H1 (cell line): Measurements from ENCODE around the gene SEC14L3. TPM values are rescaled to one million over a fixed set of nuclear protein-coding genes. Genes with fewer than 3 reads are reported as not detected.

ENCODE experiments used
- CTCF ChIA-PET: fragments of 300-600 bp; sonication (Branson Sonifier 250); formaldehyde crosslinking; loops from one replicate; lab custom pipeline; 2021; ENCODE audit not compliant: partially characterized antibody; lab: Charles Lee
- POLR2A ChIA-PET: fragments of 300-600 bp; sonication (Branson Sonifier 250); formaldehyde crosslinking; loops from one replicate; lab custom pipeline; 2021; ENCODE audit warnings: inconsistent platforms; ENCODE audit not compliant: partially characterized antibody; lab: Charles Lee
- DNase-seq, 2 experiments: peaks; one replicate each; pipeline versions ENCODE4 v3.0.0 to v3.0.0-alpha.2; 2010 to 2022; ENCODE audit warnings: low spot score in 2 of 2, low read depth in 1 of 2, mixed read lengths in 1 of 2
- FAIRE-seq: peaks from 2 replicates; lab custom pipeline; 2011; peaks lifted over from hg19 to GRCh38; lab: Jason Lieb, UNC
- H2AFZ ChIP-seq: 2 replicates; pipeline ENCODE4 v1.8.1; 2012; ENCODE audit warnings: low read length, inconsistent platforms
- H2AK5ac ChIP-seq: 2 replicates; pipeline ENCODE4 v1.6.1; 2013; ENCODE audit warnings: low read depth, low read length
- H2BK120ac ChIP-seq: replicated peaks from 2 replicates; pipeline ENCODE3; 2013; ENCODE audit warnings: low read depth, low read length, inconsistent platforms
- H2BK12ac ChIP-seq: 2 replicates; pipeline ENCODE4 v1.6.1; 2013; ENCODE audit warnings: low read depth, low read length
- H2BK15ac ChIP-seq: 2 replicates; pipeline ENCODE4 v1.6.1; 2013; ENCODE audit warnings: low read length
- H2BK20ac ChIP-seq: 2 replicates; pipeline ENCODE4 v1.6.1; 2013; ENCODE audit warnings: low read length
- H2BK5ac ChIP-seq: 2 replicates; pipeline ENCODE4 v1.6.1; 2013; ENCODE audit warnings: low read depth, low read length
- H3K14ac ChIP-seq: 2 replicates; pipeline ENCODE4 v1.6.1; 2013; ENCODE audit warnings: inconsistent platforms; ENCODE audit not compliant: insufficient read length
- H3K18ac ChIP-seq: 2 replicates; pipeline ENCODE4 v1.6.1; 2013; ENCODE audit warnings: low read length; ENCODE audit errors: extremely low read depth
- H3K23ac ChIP-seq: 2 replicates; pipeline ENCODE4 v1.6.1; 2013; ENCODE audit warnings: inconsistent platforms; ENCODE audit not compliant: insufficient read length
- H3K23me2 ChIP-seq: 2 replicates; pipeline ENCODE4 v1.6.1; 2013; ENCODE audit warnings: low read depth, low read length
- H3K27ac ChIP-seq: 2 replicates; pipeline ENCODE4 v1.6.1; 2011; ENCODE audit warnings: low read depth, low read length, inconsistent platforms
- H3K27me3 ChIP-seq, 4 experiments: replicated peaks in 1 of 4; 1 replicate in 1 of 4; 2 replicates in 3 of 4; pipeline versions ENCODE4 v1.6.1 to v1.8.1; 2011 to 2013; ENCODE audit warnings: low read length in 3 of 4, mild to moderate bottlenecking in 3 of 4, inconsistent platforms in 2 of 4, mixed read lengths in 2 of 4, moderate library complexity in 1 of 4; ENCODE audit not compliant: control insufficient read depth in 3 of 4, insufficient read depth in 3 of 4; ENCODE audit errors: extremely low read depth in 1 of 4
- H3K36me3 ChIP-seq, 4 experiments: 2 replicates each; pipeline versions ENCODE4 v1.6.1 to v1.8.1; 2011 to 2013; ENCODE audit warnings: mild to moderate bottlenecking in 4 of 4, low read length in 3 of 4, moderate library complexity in 2 of 4, control low read depth in 1 of 4, inconsistent platforms in 1 of 4; ENCODE audit not compliant: insufficient read depth in 4 of 4, control insufficient read depth in 2 of 4
- H3K4ac ChIP-seq: replicated peaks from 2 replicates; pipeline ENCODE3; 2013; ENCODE audit warnings: low read length, low read depth, mixed read lengths, inconsistent platforms; ENCODE audit not compliant: insufficient read length
- H3K4me1 ChIP-seq, 4 experiments: replicated peaks in 1 of 4; 1 replicate in 1 of 4; 2 replicates in 3 of 4; pipeline versions ENCODE4 v1.6.1 to v1.8.1; 2011 to 2013; ENCODE audit warnings: low read length in 3 of 4, inconsistent platforms in 2 of 4, mixed read lengths in 1 of 4; ENCODE audit not compliant: insufficient read depth in 4 of 4, control insufficient read depth in 3 of 4
- H3K4me2 ChIP-seq, 2 experiments: 2 replicates each; pipeline versions ENCODE4 v1.6.1 to v1.8.1; 2011 to 2013; ENCODE audit warnings: low read depth in 2 of 2, low read length in 2 of 2, control low read depth in 1 of 2, inconsistent platforms in 1 of 2, mild to moderate bottlenecking in 1 of 2; ENCODE audit not compliant: insufficient read depth in 1 of 2
- H3K4me3 ChIP-seq, 4 experiments: fragments of 200-600, 300-600 bp in 1 of 4; sonication (generic), shearing (Covaris generic), sonication (Bioruptor Twin) in 1 of 4; 2 replicates each; pipeline versions ENCODE4 v1.5.1 to v1.8.1; 2011 to 2016; ENCODE audit warnings: low read length in 4 of 4, low read depth in 3 of 4, control low read depth in 2 of 4, inconsistent platforms in 2 of 4, mild to moderate bottlenecking in 2 of 4, mixed read lengths in 1 of 4, moderate library complexity in 1 of 4; ENCODE audit not compliant: insufficient read depth in 2 of 4; ENCODE audit errors: extremely low read depth in 1 of 4
- H3K56ac ChIP-seq: replicated peaks from 2 replicates; pipeline ENCODE3; 2013; ENCODE audit warnings: low read depth, mild to moderate bottlenecking, mixed read lengths, low read length, inconsistent platforms; ENCODE audit not compliant: insufficient read length
- H3K79me1 ChIP-seq: 2 replicates; pipeline ENCODE4 v1.6.1; 2013; ENCODE audit warnings: low read depth, low read length, control low read depth
- H3K79me2 ChIP-seq, 2 experiments: 2 replicates each; pipeline versions ENCODE4 v1.6.1 to v1.8.1; 2012 to 2013; ENCODE audit warnings: low read length in 2 of 2, mild to moderate bottlenecking in 2 of 2, inconsistent platforms in 1 of 2; ENCODE audit not compliant: insufficient read depth in 2 of 2, control insufficient read depth in 1 of 2
- H3K9ac ChIP-seq, 4 experiments: replicated peaks in 1 of 4; 1 replicate in 1 of 4; 2 replicates in 3 of 4; pipeline versions ENCODE4 v1.6.1 to v1.8.1; 2011 to 2013; ENCODE audit warnings: low read depth in 3 of 4, low read length in 3 of 4, control low read depth in 2 of 4, mild to moderate bottlenecking in 2 of 4, moderate library complexity in 2 of 4, inconsistent platforms in 1 of 4; ENCODE audit errors: extremely low read depth in 1 of 4
- H3K9me3 ChIP-seq, 2 experiments: 2 replicates each; pipeline versions ENCODE4 v1.6.1 to v1.8.1; 2012 to 2013; ENCODE audit warnings: mild to moderate bottlenecking in 2 of 2, moderate library complexity in 2 of 2, control low read depth in 1 of 2, inconsistent platforms in 1 of 2, low read depth in 1 of 2, low read length in 1 of 2, mixed read lengths in 1 of 2; ENCODE audit not compliant: insufficient read depth in 2 of 2
- H4K20me1 ChIP-seq, 2 experiments: replicated peaks in 1 of 2; 2 replicates each; pipeline versions ENCODE3 to v1.8.1; 2011 to 2013; ENCODE audit warnings: inconsistent platforms in 2 of 2, low read length in 2 of 2, mild to moderate bottlenecking in 1 of 2; ENCODE audit not compliant: insufficient read depth in 2 of 2, control insufficient read depth in 1 of 2
- H4K5ac ChIP-seq: 2 replicates; pipeline ENCODE4 v1.6.1; 2013; ENCODE audit warnings: low read length, low read depth, mixed read lengths, inconsistent platforms; ENCODE audit not compliant: insufficient read length
- H4K8ac ChIP-seq: 2 replicates; pipeline ENCODE4 v1.8.0; 2013; ENCODE audit warnings: mild to moderate bottlenecking, moderate library complexity, low read length, inconsistent platforms; ENCODE audit not compliant: insufficient read depth; ENCODE audit errors: extremely low read depth
- H4K91ac ChIP-seq: replicated peaks from 2 replicates; pipeline ENCODE3; 2013; ENCODE audit warnings: low read length, mixed read lengths, inconsistent platforms; ENCODE audit not compliant: insufficient read length
- POLR2A ChIP-seq, 2 experiments: IDR thresholded peaks; 1 replicate in 1 of 2; 2 replicates in 1 of 2; pipeline ENCODE4 v1.6.1; 2011; ENCODE audit warnings: low read depth in 2 of 2, low read length in 2 of 2, mild to moderate bottlenecking in 2 of 2; ENCODE audit errors: control extremely low read depth in 1 of 2
- RBBP5 ChIP-seq: IDR thresholded peaks from 2 replicates; pipeline ENCODE4 v1.7.1; 2012; ENCODE audit warnings: low read depth, mild to moderate bottlenecking, inconsistent platforms, low read length, moderate library complexity, borderline replicate concordance
- RFX5 ChIP-seq: IDR thresholded peaks from 2 replicates; pipeline ENCODE4 v1.6.1; 2011; ENCODE audit warnings: low read depth, low read length, improper control_type of control experiment, borderline replicate concordance
- RXRA ChIP-seq: IDR thresholded peaks from 2 replicates; pipeline ENCODE4 v1.6.1; 2011; ENCODE audit warnings: low read depth, mild to moderate bottlenecking, low read length, moderate library complexity; ENCODE audit not compliant: insufficient read depth
- WGBS, 2 experiments: shearing (Covaris generic) in 1 of 2; methylation state at CpG; one replicate each; pipeline versions ENCODE4 v1.1.6 to v1.1.7; 2013 to 2015; ENCODE audit warnings: low lambda C conversion rate in 2 of 2, mixed read lengths in 2 of 2, inconsistent platforms in 1 of 2, low coverage in 1 of 2, missing lambda C conversion rate in 1 of 2; ENCODE audit not compliant: insufficient replicate concordance in 2 of 2, insufficient coverage in 1 of 2, insufficient read length in 1 of 2; ENCODE audit errors: extremely low coverage in 1 of 2, missing lambda C conversion rate in 1 of 2; 5-methylcytosine and 5-hydroxymethylcytosine counted together
- polyA plus RNA-seq, 7 experiments: library from polyadenylated mRNA; depleted of rRNA in 3 of 7; stranded (reverse) in 5 of 7; unstranded in 2 of 7; fragments of >200 nt in 5 of 7; fragments of 200-250 nt in 2 of 7; gene quantifications; 1 replicate in 5 of 7; 2 replicates in 1 of 7; 4 replicates in 1 of 7; pipeline versions ENCODE4 v1.2.1 to v1.2.3, GENCODE V29; 2011 to 2013; ENCODE audit warnings: missing spikeins in 2 of 7, mixed read lengths in 2 of 7
- total RNA-seq: library from RNA; stranded (reverse); fragmentation: NEBNext Ultra II Directional; extraction: Animal tissue kit (Norgen Biotek cat#: 25700); gene quantifications from 2 replicates; pipeline ENCODE4 v1.2.1, GENCODE V29; 2021

The SEC14L3 gene
- total and polyA plus RNA-seq, 2 of the 8 experiments (the other 6 are each of a cell fraction or from before 2014, with no cell fraction given), result not detected

GRCh38 chr22:30416403-30416802 lies 55.4 kb downstream of the SEC14L3 start:
- no peaks in the 10 kb centered on the region for H3K27me3 ChIP-seq
- FAIRE-seq, result no peak

More at GRCh38 chr22:30416403-30416802, 55.4 kb downstream of the SEC14L3 start:
- no peaks in the 10 kb centered on the region for H3K9me3 ChIP-seq
- H3K36me3 ChIP-seq, result peaks cover 0 to 28% (median 12%) of the 10 kb centered on the region in 4 experiments; a peak in 6 of 8 replicates
- H3K56ac ChIP-seq, result no peak overlapping the region
- peaks cover 1 to 5% of the 10 kb centered on the region in 2 experiments for H4K20me1 ChIP-seq
- H3K9ac ChIP-seq, result no peak overlapping the region
- H2AFZ ChIP-seq, result no peak overlapping the region
- no peak overlapping the region for H4K8ac ChIP-seq
- H2BK5ac ChIP-seq, result no peak overlapping the region
- H3K14ac ChIP-seq, result no peak overlapping the region
- H3K4me1 ChIP-seq, result peaks cover 0 to under 1% (median 0%) of the 10 kb centered on the region in 4 experiments; a peak in 1 of 7 replicates
- no peaks in the 10 kb centered on the region for H3K23me2 ChIP-seq
- no peak overlapping the region for H4K5ac ChIP-seq
- H4K91ac ChIP-seq, result no peak overlapping the region
- 91% methylated on average over 2 of the region's 2 CpGs; no CpG with 5 or more reads in 1 of the 2 experiments for WGBS, 2 experiments
- H3K4me3 ChIP-seq, result no peak overlapping the region
- H2BK120ac ChIP-seq, result no peak overlapping the region
- H3K23ac ChIP-seq, result no peak overlapping the region
- H3K27ac ChIP-seq, result no peak overlapping the region
- H2BK12ac ChIP-seq, result no peak overlapping the region
- TF ChIP-seq RBBP5, result no peak
- TF ChIP-seq RXRA, result no peak
- no peak for TF ChIP-seq RFX5
- TF ChIP-seq POLR2A (IDR thresholded peaks at IDR 0.05; ENCODE audit: control extremely low read depth in 1 of 2, low read depth in 2 of 2, low read length in 2 of 2), result no peak
- DNase-seq, result no peak
- no peak overlapping the region for H3K4me2 ChIP-seq
- POLR2A ChIA-PET, result interaction anchor here (1.2 kb wide), 1 partner anchor 19 kb away, joined by 3 read pairs; the partner anchor contains the start of gene SEC14L2
- H3K4ac ChIP-seq, result no peak overlapping the region
- H3K79me2 ChIP-seq, result no peaks in the 10 kb centered on the region
- no peak overlapping the region for H2BK15ac ChIP-seq
- no peak overlapping the region for H2AK5ac ChIP-seq
- no peak overlapping the region for H2BK20ac ChIP-seq
- H3K79me1 ChIP-seq, result no peaks in the 10 kb centered on the region
- H3K18ac ChIP-seq, result no peak overlapping the region
- CTCF ChIA-PET, result no interaction called here
